HepG2 (cell line): ENCODE data around the gene ZER1. TPM values are rescaled to one million over a fixed set of nuclear protein-coding genes. Genes with fewer than 3 reads are reported as not detected.

Experiments used
- CHD4 ChIP-seq: fragments of 200-600 bp; sonication (generic); IDR thresholded peaks from 2 replicates; pipeline ENCODE4 v1.7.0; 2017; ENCODE audit warnings: mild to moderate bottlenecking, low read length, borderline replicate concordance
- HNRNPK ChIP-seq: fragments of 200-400 bp; formaldehyde crosslinking; IDR thresholded peaks from 2 replicates; pipeline ENCODE4 v1.6.1; 2018; ENCODE audit warnings: low read length, low read depth, moderate library complexity, mild to moderate bottlenecking; ENCODE audit not compliant: poor library complexity, severe bottlenecking
- HOXD1 ChIP-seq: sonication (generic); formaldehyde crosslinking; IDR thresholded peaks from 2 replicates; pipeline ENCODE4 v1.5.0; 2020; ENCODE audit warnings: missing genetic modification reagents
- MIER3 ChIP-seq: IDR thresholded peaks from 2 replicates; pipeline ENCODE4 v1.6.1; 2016; ENCODE audit warnings: missing compliant biosample characterization, borderline replicate concordance
- MTERF4 ChIP-seq: sonication (generic); formaldehyde crosslinking; IDR thresholded peaks from 2 replicates; pipeline ENCODE4 v1.8.0; 2023; ENCODE audit warnings: mild to moderate bottlenecking, missing genetic modification reagents
- MZF1 ChIP-seq: sonication (generic); formaldehyde crosslinking; IDR thresholded peaks from 2 replicates; pipeline ENCODE4 v1.8.1; 2023; ENCODE audit warnings: mild to moderate bottlenecking, missing genetic modification reagents, borderline replicate concordance
- NFAT5 ChIP-seq: sonication (generic); formaldehyde crosslinking; IDR thresholded peaks from 2 replicates; pipeline ENCODE4 v1.4.0; 2020; ENCODE audit warnings: missing genetic modification reagents
- NR1H2 ChIP-seq: sonication (generic); formaldehyde crosslinking; IDR thresholded peaks from 2 replicates; pipeline ENCODE4 v1.8.1; 2022; ENCODE audit warnings: low read depth, missing genetic modification reagents, borderline replicate concordance
- PAF1 ChIP-seq: IDR thresholded peaks from 2 replicates; pipeline ENCODE4 v1.6.1; 2016; ENCODE audit warnings: missing genetic modification reagents, missing compliant biosample characterization
- PCBP2 ChIP-seq: fragments of 200-400 bp; formaldehyde crosslinking; optimal IDR thresholded peaks from 2 replicates; pipeline ENCODE3; 2018; ENCODE audit warnings: low read length, low read depth; ENCODE audit not compliant: poor library complexity, severe bottlenecking
- POGZ ChIP-seq: sonication (generic); formaldehyde crosslinking; IDR thresholded peaks from 2 replicates; pipeline ENCODE4 v1.4.0; 2020; ENCODE audit warnings: mild to moderate bottlenecking, missing genetic modification reagents
- SKIL ChIP-seq: sonication (generic); formaldehyde crosslinking; IDR thresholded peaks from 2 replicates; pipeline ENCODE4 v1.8.0; 2022; ENCODE audit warnings: missing genetic modification reagents, mild to moderate bottlenecking, moderate library complexity, borderline replicate concordance
- SNRNP70 ChIP-seq: fragments of 200-400 bp; formaldehyde crosslinking; IDR thresholded peaks from 2 replicates; pipeline ENCODE4 v1.6.1; 2017; ENCODE audit warnings: mild to moderate bottlenecking, low read depth, low read length, moderate library complexity
- TAF15 ChIP-seq: fragments of 200-400 bp; formaldehyde crosslinking; IDR thresholded peaks from one replicate; pipeline ENCODE4 v1.6.1; 2018; ENCODE audit warnings: mild to moderate bottlenecking, low read depth, low read length; ENCODE audit not compliant: poor library complexity, severe bottlenecking
- YEATS2 ChIP-seq: sonication (generic); formaldehyde crosslinking; IDR thresholded peaks from 2 replicates; pipeline ENCODE4 v1.4.0; 2020; ENCODE audit warnings: missing genetic modification reagents, borderline replicate concordance
- ZFP41 ChIP-seq: sonication (generic); formaldehyde crosslinking; IDR thresholded peaks from 2 replicates; pipeline ENCODE4 v1.4.0; 2020; ENCODE audit warnings: mild to moderate bottlenecking, missing genetic modification reagents, borderline replicate concordance
- ZNF10 ChIP-seq: sonication (generic); formaldehyde crosslinking; IDR thresholded peaks from 2 replicates; pipeline ENCODE4 v1.4.0; 2020; ENCODE audit warnings: mild to moderate bottlenecking, low read depth, missing genetic modification reagents, borderline replicate concordance
- ZNF12 ChIP-seq: sonication (generic); formaldehyde crosslinking; IDR thresholded peaks from 2 replicates; pipeline ENCODE4 v1.5.0; 2020; ENCODE audit warnings: missing genetic modification reagents
- ZNF883 ChIP-seq: sonication (generic); formaldehyde crosslinking; IDR thresholded peaks from 2 replicates; pipeline ENCODE4 v1.5.1; 2020; ENCODE audit warnings: mild to moderate bottlenecking, missing genetic modification reagents; ENCODE audit errors: not compliant biosample characterization
- polyA plus RNA-seq, 8 experiments: library from polyadenylated mRNA; depleted of rRNA in 3 of 8; stranded (reverse) in 7 of 8; unstranded in 1 of 8; fragments of >200 nt; fragmentation: Illumina TruSeq in 4 of 8; extraction: Trizol in 4 of 8; gene quantifications; 2 replicates each; pipeline versions ENCODE4 v1.2.1 to v1.2.3, GENCODE V29; 2011 to 2016; ENCODE audit warnings: low read depth in 4 of 8, missing spikeins in 1 of 8, mixed read lengths in 1 of 8; ENCODE audit not compliant: insufficient read depth in 1 of 8
- total RNA-seq, 5 experiments: library from RNA; depleted of rRNA; stranded (reverse); fragments of >200 nt; fragmentation: Illumina TruSeq; extraction: Trizol; gene quantifications; 2 replicates each; pipeline ENCODE4 v1.2.3, GENCODE V29; 2016; ENCODE audit warnings: low read depth in 1 of 5

ZER1 gene
- total and polyA plus RNA-seq, 2 of the 13 experiments (the other 11 are each of a cell fraction or from before 2014, with no cell fraction given), result 7.7 to 40.0 TPM

- TF ChIP-seq HNRNPK (peak; percentile 81), NR1H2 (peak; percentile 42; the same call in 1 of the 2 replicates), YEATS2 (peak; percentile 89), PCBP2 (no peak), PAF1 (no peak), ZFP41 (CRISPR knock-in tag) (peak; percentile 97; the same call in 1 of the 2 replicates), HOXD1 (CRISPR knock-in tag) (peak; percentile 78; the same call in 1 of the 2 replicates), POGZ (CRISPR knock-in tag) (peak; percentile 91), SKIL (CRISPR knock-in tag) (peak; percentile 84), MIER3 (CRISPR knock-in tag) (peak; percentile 82; the same call in 1 of the 2 replicates), NFAT5 (CRISPR knock-in tag) (peak; percentile 97), SNRNP70 (no peak), ZNF12 (CRISPR knock-in tag) (peak; percentile 60; the same call in 1 of the 2 replicates), ZNF10 (no peak), MTERF4 (CRISPR knock-in tag) (peak; percentile 56; the same call in 1 of the 2 replicates), MZF1 (no peak), TAF15 (peak; percentile 28), CHD4 (no peak), ZNF883 (CRISPR knock-in tag) (peak; percentile 94)
Measured at GRCh38 chr9:128786681-128787601, 15.2 kb upstream of the ZER1 start, which contains the start of gene TBC1D13 (continued).
